Dermis microvascular lymphatic vessel endothelial cell (primary cell): Measurements from ENCODE around the gene SLC2A2. TPM values are rescaled to one million over a fixed set of nuclear protein-coding genes. Genes with fewer than 3 reads are reported as not detected.

Experiments used
- DNase-seq, 2 donors: peaks; one replicate each; pipeline versions ENCODE4 v3.0.0 to v3.0.0-alpha.2; 2010; ENCODE audit warnings: low read depth in 2 of 2
- total RNA-seq: library from RNA; depleted of rRNA; stranded (reverse); fragments of >200 nt; gene quantifications from 2 replicates; pipeline ENCODE4 v1.2.1, GENCODE V29; 2014

Gene SLC2A2
- total RNA-seq, 1 donor from 2014 or later: not detected

DNA sequence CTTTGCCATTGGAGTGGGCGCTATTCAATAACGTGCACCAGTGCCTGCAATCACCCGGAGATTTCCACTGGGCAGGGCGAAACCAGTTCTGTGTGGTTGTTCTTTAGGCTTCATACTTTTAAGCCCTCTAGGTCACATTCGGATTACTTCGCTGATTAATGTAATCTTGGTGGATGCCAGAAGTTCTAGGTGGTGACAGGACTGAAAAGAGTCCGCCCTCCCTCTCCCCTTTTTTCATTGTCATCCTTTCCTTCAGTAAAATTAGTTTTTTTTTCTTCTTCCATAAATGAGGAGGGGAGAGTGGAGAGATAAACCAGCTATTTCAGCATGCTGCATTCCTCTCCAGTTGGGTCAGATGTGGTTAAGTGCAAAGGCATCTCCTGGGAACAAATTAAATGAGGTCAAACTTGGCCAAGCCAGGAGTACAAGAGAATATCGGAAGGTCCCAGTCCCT, 2.3 kb upstream of the SLC2A2 start:
- DNase-seq: no peak

DNA sequence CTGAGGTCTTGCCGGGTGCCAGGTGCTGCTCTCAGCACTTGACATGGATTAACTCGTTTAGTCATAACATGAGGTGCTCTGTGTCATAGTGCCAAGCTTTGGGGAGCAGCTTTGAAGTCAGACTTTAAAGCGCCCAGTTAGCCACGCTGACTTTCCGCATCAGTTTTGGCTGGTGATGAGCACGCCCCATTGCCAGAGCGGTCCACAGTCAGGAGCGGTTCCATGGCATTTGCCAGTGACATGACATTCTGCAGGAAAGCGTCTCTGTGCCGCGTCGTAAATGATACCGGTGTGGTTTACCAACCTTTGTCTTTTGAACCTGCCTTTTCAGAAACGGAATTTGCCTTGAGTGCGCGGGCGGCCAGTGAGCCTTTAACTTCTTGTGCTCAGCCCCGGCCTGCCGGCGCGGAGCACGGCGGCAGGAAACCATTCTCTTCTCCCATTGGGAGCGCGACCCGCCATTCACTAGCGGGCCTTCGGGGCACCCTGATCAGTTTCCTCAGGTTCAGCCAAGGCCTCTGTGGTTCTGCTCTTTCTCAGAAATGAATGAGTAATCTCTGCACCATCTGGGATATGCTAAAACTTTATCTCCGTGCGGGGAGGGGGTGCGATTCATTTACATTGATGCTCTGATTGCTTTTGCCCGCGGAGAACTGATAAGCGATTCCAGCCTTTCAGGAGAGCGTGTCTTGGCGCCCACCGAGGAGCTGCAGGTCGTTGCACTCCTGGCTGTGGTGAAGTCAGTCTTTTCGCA, 1.7 kb upstream of the SLC2A2 start:
- peak in 1 of 2 donors; percentile 54 for DNase-seq

DNA sequence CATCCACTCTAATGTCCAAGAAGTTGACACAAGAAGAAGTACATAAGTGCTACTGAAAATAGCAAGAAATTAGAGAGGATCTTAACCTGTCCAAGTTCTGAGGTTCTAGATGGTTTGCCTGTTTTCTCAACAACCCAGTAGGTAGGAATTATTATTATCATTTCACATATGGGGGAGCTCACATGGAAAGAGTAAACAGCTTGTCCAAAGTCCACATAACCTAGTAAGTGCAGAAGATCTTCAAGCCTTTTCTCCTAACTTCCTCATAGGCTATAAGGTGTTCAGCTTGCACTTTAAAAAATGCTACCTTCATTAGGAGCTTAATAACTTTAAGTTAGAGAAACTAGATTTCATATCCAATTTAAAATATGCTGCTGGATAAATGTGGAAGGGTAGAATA, 3.0 kb downstream of the SLC2A2 start:
- no peak for DNase-seq

DNA sequence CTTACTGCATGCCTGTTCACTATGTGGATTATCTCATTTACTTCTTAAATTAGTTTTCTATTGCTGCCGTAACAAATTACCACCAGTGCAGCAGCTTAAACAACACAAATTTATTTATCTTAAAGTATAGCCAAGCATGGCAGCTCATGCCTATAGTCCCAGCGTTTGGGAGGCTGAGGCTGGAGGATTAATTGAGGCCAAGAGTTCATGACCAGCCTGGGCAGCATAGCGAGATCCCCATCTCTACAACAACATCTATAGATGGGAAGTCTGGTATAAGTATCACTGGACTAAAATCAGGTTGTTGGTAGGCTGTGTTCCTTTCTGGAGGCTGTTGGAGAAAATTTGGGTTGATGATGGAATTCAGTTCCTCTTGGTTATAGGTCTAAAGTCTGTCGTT, 5.1 kb downstream of the SLC2A2 start:
- no peak for DNase-seq

DNA sequence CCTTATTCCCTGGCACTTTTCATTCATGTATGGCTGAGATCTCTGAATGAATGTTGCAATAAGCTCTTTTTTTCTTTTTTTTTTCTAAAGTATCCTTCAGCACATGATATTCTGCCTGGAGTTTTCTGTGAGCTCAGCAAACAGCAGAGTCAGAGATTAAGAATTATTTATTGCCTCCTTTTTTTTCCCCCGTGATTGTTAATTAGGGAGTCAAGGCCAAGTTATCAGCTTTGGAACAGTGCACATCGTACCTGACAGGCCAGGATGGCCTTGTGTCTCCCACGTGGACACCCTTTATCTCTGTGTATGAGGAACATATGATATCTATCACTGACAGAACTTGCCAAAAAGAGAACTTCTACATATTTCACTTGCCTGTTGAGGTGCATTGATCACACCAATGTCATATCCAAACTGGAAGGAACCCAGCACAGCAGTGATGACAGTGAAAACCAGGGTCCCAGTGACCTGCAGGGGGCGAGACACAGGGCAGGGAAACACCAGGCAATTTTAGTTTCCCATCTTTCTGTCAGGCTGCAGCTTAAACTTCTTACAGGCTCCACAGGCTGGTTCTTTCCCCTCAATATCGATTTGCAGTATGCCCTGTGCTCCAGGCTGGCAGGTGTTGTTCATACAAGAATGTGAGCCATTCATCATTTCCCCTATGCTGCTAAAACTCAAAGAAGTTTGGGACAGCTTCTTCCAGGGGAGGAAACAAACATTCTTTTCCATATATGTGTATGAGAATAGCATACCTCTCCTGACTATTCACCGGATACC, 8.2 kb downstream of the SLC2A2 start:
- no peak for DNase-seq

DNA sequence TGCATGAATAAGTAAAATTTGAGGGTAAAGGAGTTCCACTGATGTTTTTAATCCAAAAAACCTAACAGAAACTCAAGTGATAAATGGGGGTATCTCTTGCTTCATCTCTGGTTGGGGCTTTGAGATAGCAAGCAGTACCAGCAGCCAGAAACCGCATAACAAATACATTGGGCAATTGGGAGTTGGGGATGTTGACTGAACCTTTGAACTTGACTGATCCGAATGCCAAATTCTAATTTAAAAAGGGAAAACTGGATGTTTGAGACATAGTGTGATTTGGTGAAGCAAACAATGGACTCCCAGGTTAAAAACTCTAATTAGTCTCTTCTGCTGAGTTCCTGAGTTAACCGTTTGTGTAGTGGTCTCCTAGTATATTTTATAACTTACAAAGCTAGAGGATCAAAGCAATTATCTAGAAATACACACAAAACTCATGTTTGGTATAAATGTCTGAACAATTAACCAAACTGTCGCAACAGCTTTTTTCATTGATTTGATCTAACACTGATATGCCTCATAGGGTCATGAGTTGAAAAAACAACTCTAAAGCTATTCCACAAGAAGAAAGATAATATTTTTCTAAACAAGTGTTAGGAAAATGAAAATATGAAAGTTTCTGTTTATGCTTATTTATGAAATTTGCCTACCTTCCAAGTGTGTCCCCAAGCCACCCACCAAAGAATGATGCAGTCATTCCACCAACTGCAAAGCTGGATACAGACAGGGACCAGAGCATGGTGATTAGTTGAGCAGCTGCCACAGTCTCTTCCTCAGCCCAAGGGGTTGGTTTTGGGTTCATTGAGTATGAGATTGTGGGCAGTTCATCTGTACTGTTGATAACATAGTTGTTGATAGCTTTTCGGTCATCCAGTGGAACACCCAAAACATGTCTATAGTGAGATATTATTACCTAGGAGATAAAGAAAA, 12.4 kb downstream of the SLC2A2 start:
- DNase-seq: no peak

DNA sequence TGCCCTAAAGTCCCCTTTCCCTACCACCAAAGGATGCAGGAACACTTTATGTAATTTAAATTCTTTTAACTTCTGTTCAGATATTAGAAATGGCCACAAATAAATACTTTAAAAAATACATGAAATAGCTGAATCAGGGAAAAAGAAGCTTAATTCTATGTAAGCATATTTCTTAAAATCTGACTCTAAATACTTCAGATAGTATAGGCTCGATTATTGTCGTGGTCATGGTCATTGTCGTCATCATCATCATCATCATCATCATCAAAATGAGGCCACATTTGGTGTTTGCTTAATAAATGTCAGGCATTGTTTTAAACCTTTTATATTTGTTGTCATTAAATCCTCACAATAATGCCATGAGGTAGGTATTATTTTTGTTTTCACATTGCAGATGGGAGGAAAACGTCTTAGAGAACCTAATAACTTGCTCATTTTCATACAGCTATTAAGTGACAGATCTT, 14.6 kb downstream of the SLC2A2 start:
- DNase-seq: no peak

DNA sequence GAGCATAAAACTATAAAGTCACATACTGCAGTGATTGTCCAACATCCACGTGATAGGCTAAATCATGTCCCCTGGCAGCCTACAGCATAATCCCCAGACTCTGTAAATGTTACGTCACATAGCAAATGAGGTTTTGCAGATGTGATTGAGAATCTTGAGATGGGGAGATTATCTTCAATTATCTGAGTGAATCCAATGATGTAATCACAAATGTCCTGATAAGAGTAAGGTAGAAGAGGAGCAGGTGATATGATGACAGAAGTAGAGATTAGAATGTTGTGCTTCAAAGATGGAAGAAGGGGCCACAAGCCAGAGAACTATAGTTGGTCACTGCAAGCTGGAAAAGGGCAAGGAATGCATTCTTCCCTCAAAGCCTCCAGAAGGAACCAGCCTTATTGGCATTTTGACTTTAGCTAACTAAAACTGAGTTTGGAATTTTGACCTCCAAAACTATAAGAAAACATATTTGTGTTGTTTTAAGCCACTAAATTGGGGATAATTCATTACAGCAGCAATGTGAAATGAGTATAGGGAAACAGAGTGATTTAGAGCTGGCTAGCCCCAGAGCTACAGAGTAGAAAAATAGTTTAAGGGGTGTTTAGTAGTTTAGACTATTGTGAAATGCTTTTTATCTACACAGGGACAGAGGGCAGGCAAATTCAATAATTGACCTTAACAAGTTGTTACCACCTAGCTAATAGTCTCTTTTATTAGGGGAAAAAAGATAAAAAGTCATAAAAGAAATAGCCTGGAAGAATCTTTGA, 15.2 kb downstream of the SLC2A2 start:
- no peak for DNase-seq

DNA sequence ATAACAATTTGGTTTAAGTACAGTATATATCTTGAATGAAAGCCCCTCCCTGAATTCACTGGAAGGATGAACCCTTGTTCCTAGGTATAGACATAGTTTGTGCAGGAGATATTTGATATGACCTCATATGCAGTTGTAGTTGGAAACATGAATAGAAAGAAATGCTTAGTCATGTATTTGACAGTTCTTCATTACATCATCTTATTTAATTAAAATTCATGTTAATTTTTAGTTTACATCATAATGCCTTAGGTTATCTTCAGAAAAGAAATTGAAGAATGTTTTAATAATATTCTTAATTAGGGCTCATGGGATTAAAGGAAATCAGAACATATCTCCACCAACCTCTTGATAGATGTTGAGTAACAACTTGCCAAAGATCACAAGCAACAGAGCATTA, 19.2 kb downstream of the SLC2A2 start:
- no peak for DNase-seq

DNA sequence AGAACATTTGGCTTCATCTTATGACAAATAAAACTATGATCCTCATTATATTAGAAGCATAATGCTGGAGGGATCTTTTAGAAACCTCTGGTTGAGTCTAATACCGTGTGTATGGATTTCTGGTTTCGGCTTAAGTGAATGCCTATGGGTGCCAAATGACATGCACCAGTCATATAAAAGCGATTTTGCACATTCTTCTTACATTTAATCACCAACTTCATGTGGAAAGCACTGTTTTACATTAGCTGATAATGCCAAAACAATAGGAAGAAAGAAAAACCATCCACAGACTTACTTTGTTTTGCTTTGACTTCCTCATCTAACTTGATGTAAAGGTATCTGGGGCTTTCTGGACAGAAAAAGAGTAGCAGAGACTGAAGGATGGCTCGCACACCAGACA, 20.9 kb downstream of the SLC2A2 start:
- peak in 1 of 2 donors; percentile 4 for DNase-seq

DNA sequence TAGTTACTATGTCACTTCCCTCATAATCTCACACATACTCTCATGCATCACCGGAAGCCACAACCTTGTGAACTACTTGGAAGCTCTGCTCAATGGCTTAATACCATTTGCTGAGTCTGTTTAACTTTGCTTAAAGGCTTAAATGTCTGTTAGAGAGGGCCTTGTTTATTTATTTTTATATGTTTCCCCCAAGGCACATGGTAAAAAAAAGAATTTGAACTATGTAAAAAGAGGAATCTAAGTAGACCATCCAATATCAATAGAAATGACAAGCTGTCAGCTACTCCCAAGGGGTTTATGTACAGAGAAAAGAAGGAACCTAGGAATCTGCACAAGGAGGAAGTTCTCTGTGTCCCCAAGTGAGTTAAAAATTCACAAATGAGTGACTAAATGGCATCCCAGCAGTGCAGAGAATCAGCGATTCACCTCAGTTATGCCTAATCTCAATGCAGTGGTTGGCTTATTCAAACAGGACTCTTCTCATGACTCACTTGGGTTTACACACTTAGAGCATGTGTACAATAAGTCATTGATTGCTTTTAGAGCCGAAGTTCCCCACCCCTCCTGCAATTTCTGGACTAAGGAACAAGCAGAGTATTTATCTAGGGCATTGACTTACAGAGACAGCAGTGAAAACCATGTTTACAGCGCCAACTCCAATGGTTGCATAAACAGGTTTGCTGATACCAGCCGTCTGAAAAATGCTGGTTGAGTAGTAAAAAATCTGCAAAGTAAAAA, 24.4 kb downstream of the SLC2A2 start:
- DNase-seq: peak in 1 of 2 donors; percentile 5

DNA sequence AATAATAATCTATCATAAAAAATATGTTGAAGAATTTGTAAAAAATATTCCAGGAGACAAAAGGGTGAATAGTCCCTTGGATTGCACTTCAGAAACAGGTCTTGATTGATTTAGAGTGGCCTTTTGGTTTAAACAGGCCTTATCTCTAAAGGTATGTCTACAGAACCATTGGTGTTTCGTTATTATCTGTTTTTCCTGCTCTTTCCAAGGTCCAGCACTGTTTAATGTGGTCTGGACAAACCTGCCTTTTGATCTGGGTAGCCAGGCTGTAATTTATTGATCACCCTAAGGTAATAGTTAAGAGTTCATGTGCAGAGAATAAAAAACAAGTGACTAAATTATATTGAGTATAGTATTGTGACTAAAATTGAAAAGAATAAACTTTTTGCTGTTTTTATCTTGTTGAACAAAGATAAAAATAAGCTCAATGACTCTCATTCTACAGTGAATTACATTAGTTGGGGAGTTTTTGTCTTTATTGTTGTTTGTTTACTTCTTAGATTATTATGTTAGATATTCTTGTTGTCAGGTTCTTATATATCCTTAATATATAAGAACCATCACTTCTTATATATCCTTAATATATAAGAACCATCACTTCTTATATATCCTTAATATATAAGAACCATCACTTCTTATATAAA, 25.1 kb downstream of the SLC2A2 start:
- DNase-seq: no peak

DNA sequence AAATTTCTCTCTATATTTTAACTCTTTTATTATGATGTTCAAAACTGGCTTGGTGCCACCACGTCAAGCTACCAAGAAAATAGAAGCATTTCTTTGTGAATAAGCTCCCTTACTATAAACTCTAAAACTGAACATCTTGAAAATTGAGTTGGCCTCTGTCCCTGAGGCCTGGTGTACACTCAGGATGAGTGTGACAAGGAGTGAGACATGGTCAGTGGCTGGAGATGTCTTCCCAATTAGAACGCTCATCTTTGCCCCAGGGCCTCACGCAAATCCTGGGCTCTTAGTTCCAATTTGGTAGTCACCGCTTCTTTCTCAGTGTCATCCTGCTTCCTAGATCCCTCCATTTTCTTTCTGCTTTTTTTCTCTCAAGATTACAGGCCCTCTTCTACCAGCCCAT, 26.2 kb downstream of the SLC2A2 start:
- DNase-seq: peak in 1 of 2 donors; percentile 3

DNA sequence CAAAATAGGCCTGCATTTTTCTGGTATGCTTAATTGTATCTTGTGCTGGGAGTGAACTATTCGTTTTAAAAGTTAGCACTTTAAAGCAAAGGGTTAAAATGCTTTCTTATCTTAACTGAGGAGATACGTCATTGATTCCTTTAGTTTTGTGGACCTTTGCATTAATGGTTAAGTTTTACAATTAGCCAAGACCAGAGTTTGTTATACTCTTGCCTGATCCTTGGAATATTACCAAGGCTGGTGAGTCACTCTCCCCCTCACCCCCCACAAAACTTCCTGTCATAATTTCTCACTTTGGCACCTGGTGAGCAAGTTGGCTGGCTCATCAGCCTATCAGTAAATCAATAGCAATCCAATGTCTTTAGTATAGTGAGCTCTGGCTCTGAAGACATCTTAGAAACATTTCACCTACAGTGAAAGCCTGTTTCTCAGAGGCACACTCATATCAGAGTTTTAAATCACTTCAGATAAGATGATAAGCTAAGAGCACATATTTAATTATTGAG, 26.7 kb downstream of the SLC2A2 start:
- peak; percentile 55 to 87 for DNase-seq

DNA sequence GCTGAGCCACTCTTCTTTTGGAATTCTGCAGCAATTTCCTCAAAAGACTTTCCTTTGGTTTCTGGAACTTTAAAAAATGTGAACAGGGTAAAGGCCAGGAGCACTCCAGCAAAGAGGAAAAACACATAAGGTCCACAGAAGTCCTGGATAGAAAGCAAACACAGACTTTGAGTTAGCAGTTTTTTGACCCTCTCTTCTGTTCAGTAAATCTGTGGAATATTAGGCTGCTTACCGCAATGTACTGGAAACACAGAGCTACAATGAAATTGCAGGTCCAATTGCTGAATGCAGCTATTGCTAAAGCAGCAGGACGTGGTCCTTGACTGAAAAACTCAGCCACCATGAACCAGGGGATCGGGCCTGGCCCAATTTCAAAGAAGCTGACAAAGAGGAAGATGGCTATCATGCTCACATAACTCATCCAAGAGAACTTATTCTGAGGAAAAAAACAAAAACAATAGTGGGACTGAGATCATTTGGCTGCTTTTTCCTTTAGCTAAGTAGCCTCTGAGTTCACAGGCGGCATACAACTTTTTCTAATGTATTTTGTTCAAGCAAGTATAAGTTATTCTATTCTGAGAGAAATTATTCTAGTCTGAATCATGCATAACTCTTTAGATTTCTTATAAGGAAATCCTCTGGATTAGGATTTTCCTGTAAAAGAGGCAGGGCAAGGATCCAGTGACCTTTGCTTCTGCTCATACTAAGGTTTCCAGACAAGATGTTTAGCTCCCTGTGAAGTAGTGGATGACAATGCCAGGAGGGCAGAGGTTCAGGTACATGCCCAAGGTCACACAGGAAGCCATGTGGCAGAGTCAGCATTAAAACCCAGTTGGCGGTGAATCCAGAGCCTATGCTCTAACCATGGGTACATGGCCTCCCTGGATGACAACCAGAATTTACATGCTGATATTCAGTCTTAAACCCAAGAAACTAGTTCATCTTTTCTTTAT, 28.3 kb downstream of the SLC2A2 start:
- peak; percentile 2 to 78 for DNase-seq

DNA sequence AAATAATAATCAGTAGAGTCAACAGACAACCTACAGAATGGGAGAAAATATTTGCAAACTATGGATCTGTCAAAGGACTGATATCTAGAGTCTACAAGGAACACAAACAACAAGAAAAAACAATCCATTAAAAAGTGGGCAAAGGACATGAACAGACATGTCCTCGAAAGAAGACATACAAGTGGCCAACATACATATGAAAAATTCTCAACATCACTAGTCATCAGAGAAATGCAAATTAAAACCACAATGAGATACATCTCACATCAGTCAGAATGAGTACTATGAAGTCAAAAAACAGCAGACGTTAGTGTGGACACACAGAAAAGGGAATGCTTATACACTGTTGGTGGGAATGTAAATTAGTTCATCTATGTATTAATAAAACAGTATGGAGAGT, 33.7 kb downstream of the SLC2A2 start:
- no peak for DNase-seq

DNA sequence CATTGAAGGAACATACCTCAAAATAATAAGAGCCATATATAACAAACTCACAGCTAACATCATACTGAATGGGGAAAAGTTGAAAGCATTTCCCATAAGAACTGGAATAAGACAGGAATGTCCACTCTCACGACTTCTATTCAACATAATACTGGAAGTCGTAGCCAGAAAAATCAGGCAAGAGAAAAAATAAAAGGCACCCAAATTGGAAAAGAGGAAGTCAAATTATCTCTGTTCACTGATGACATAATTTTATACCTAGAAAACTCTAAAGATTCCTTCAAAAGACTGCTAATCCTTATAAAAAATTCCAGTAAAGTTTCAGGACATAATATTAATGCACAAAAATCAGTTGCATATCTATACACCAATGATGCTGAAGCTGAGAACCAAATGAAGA, 34.9 kb downstream of the SLC2A2 start:
- no peak for DNase-seq

DNA sequence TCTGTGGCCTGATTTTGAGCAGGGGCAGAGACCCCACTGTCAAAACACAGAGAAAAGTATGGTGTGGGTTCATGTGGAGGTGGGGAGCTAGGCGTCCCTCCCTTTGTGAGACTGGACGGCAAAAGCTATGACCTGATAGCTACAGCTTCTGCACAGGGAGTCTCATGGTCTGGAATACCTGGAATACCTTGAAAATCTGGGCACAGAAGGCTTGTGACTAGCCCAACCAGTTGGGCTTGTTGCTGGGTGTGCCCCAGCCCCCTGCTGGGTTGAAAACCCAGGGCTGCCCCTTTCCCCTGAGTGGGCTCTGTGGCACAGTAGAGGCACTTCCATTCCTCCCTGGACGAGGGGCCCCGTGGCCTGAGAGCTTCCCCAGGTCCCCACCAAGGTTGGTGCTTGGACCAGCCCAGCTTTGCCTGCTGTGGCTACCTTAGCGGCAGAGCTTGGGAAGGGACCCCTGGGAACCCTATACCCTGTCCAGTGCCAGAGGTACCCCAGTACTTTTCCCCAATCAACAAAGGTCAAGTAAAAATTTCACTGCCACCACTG, 37.3 kb downstream of the SLC2A2 start:
- no peak for DNase-seq
